Measurements from ENCODE around the gene TRAPPC2L. TPM values are rescaled to one million over a fixed set of nuclear protein-coding genes. Genes with fewer than 3 reads are reported as not detected.

TRAPPC2L gene
- total and polyA plus RNA-seq, 11 donors = 20.3 to 65.7 (median 44.2) TPM

GRCh38 chr16:88815901-88816589, 40.9 kb upstream of the TRAPPC2L start:
- no peak for DNase-seq
- Histone ChIP-seq H3K27ac (no peak overlapping the region), H3K9me3 (no peaks in the 10 kb centered on the region), H3K36me3 (peaks cover 0 to 7% (median 0%) of the 10 kb centered on the region in 9 donors), H3K27me3 (no peaks in the 10 kb centered on the region), H3K4me1 (peaks cover 0 to 22% (median 11%) of the 10 kb centered on the region in 12 donors), H3K4me3 (no peak overlapping the region)
- ATAC-seq = no peak
- TF ChIP-seq POLR2A (IDR thresholded peaks at IDR 0.05) = no peak
- TF ChIP-seq CTCF (IDR thresholded peaks at IDR 0.05) = peak; percentile 53 to 72 (median 62)
- intact Hi-C loops (cut with DNase I) = loop anchor here in 8 of 10 donors (5.0 to 10.0 kb wide), 8 partner anchors 49 to 399 kb away; partner anchors contain the start of genes ACSF3 (in 3 of the 8), PABPN1L (in 1 of the 8) and ZNF778 (in 1 of the 8)
- WGBS, 4 donors = 51 to 70% (median 63%) methylated on average over 6 to 19 of the region's 19 CpGs

GRCh38 chr16:88816736-88817535, 40.0 kb upstream of the TRAPPC2L start:
- no peaks in the 10 kb centered on the region for H3K27me3 ChIP-seq
- no peak overlapping the region for H3K27ac ChIP-seq
- no peaks in the 10 kb centered on the region for H3K9me3 ChIP-seq
- H3K4me3 ChIP-seq = no peak overlapping the region
- WGBS, 4 donors = 88 to 95% (median 92%) methylated on average over 26 to 41 of the region's 41 CpGs
- intact Hi-C loops (cut with DNase I) = loop anchor here in 8 of 10 donors (5.0 to 10.0 kb wide), 8 partner anchors 48 to 398 kb away; partner anchors contain the start of genes ACSF3 (in 3 of the 8), PABPN1L (in 1 of the 8) and ZNF778 (in 1 of the 8)
- no peak for DNase-seq
- H3K36me3 ChIP-seq = peaks cover 0 to 16% (median under 1%) of the 10 kb centered on the region in 9 donors
- TF ChIP-seq POLR2A (IDR thresholded peaks at IDR 0.05) = no peak
- no peak for TF ChIP-seq CTCF (IDR thresholded peaks at IDR 0.05)
- peaks cover 0 to 16% (median 9%) of the 10 kb centered on the region in 12 donors for H3K4me1 ChIP-seq
- no peak for ATAC-seq

GRCh38 chr16:88817785-88818574, 38.9 kb upstream of the TRAPPC2L start:
- intact Hi-C loops (cut with DNase I) = loop anchor here in 8 of 10 donors (5.0 to 10.0 kb wide), 8 partner anchors 47 to 397 kb away; partner anchors contain the start of genes ACSF3 (in 3 of the 8), PABPN1L (in 1 of the 8) and ZNF778 (in 1 of the 8)
- WGBS, 4 donors = 89 to 92% (median 90%) methylated on average over 30 to 40 of the region's 40 CpGs
- Histone ChIP-seq H3K27ac (no peak overlapping the region), H3K4me1 (peaks cover 0 to 7% (median 2%) of the 10 kb centered on the region in 12 donors), H3K4me3 (no peak overlapping the region), H3K9me3 (no peaks in the 10 kb centered on the region), H3K27me3 (no peaks in the 10 kb centered on the region), H3K36me3 (peaks cover 0 to 26% (median 6%) of the 10 kb centered on the region in 9 donors)
- no peak for ATAC-seq
- TF ChIP-seq POLR2A (IDR thresholded peaks at IDR 0.05) = no peak
- no peak for TF ChIP-seq CTCF (IDR thresholded peaks at IDR 0.05)
- DNase-seq = no peak

Measured in heart left ventricle (tissue), 16 donors.